Measurements from ENCODE around the gene SNAPC2. TPM values are rescaled to one million over a fixed set of nuclear protein-coding genes. Genes with fewer than 3 reads are reported as not detected.

SNAPC2 gene
- total RNA-seq, 2 experiments from 2014 or later = 10.9 to 12.4 TPM

DNA sequence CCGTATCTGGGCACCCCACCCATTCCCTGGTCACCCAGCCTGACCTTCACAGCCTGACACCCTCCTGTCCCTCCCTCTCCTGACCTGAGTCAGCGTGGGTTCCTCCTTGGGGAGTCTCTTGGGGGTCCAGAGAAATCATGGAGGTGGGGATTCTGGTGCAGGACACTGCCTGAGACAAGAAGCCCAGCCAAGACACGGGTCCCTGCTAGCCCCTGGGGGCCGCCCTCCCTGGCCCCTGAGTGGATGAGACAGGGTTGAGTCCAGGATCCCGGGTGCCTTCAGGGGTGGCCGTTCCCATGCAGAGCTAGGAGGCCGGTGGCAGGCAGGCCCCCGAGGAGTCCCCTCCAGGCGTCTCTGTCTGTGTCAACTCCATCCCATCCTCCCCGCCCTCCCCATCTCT, 14.9 kb upstream of the SNAPC2 start:
- peaks cover 11% of the 10 kb centered on the region for H3K36me3 Mint-ChIP-seq (ENCODE audit: low read depth)
- no peak overlapping the region for H3K27ac Mint-ChIP-seq
- DNase-seq = no peak
- no peaks in the 10 kb centered on the region for H3K9me3 Mint-ChIP-seq
- H3K27me3 Mint-ChIP-seq (ENCODE audit: low read depth) = no peaks in the 10 kb centered on the region
- CTCF ChIA-PET = no interaction called here
- peaks cover 24% of the 10 kb centered on the region for H3K4me1 Mint-ChIP-seq (ENCODE audit: low read depth)
- intact Hi-C loops (cut with micrococcal nuclease) = no loop called here
- H3K4me3 Mint-ChIP-seq = peak overlapping the region; percentile 80

DNA sequence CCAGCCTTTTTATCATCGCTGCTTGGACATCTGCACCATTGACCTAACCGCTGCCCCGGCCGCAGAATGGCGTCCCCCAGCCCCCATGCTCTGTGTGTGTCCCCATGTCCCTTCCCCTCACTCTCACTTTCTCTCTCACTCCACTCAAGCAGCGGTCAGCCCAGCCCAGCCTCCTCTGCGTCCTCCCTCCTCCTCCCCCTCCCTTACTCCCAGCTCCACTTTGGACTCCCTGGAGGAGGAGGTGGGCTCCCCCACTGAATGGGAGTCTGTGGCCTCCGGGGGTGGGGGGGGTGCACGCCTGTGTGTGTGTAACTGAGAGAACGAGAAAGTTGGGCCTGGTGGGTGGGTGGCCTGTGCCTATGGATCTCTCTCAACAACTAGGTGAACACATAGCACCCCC, 14.3 kb upstream of the SNAPC2 start:
- Mint-ChIP-seq H3K9me3 (no peaks in the 10 kb centered on the region), H3K27ac (no peak overlapping the region), H3K4me1 (ENCODE audit: low read depth) (peaks cover 24% of the 10 kb centered on the region), H3K27me3 (ENCODE audit: low read depth) (no peaks in the 10 kb centered on the region), H3K36me3 (ENCODE audit: low read depth) (peaks cover 16% of the 10 kb centered on the region), H3K4me3 (peak overlapping the region; percentile 66)
- intact Hi-C loops (cut with micrococcal nuclease) = no loop called here
- DNase-seq = no peak
- CTCF ChIA-PET = no interaction called here

DNA sequence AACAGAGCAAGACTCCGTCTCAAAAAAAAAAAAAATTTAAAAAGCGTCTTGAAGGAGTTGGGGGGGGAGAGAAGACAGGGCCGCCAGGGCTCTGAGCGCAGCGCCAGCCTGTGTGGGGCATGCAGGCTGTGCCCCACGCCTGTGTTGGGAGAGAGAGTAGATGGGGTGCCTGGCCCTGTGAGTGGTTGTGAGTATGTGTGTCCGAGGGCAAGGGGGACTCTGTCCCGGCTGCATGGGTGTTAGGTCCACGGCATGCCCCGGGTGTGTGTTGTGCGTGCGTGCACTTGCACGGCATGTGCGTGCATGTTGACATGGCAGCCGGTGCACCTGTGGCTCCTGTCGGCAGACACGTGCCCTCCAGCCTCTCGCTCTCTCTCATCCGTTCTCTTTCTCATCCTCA, 13.0 kb upstream of the SNAPC2 start:
- Mint-ChIP-seq H3K36me3 (ENCODE audit: low read depth) (peaks cover 19% of the 10 kb centered on the region), H3K4me1 (ENCODE audit: low read depth) (peaks cover 24% of the 10 kb centered on the region), H3K27me3 (ENCODE audit: low read depth) (no peaks in the 10 kb centered on the region), H3K4me3 (no peak overlapping the region), H3K9me3 (no peaks in the 10 kb centered on the region), H3K27ac (peak overlapping the region; percentile 53)
- intact Hi-C loops (cut with micrococcal nuclease) = no loop called here
- no peak for DNase-seq
- CTCF ChIA-PET = interaction anchor here (0.6 kb wide), 1 partner anchor 343 kb away, joined by 3 read pairs; no protein-coding TSS in a partner anchor

DNA sequence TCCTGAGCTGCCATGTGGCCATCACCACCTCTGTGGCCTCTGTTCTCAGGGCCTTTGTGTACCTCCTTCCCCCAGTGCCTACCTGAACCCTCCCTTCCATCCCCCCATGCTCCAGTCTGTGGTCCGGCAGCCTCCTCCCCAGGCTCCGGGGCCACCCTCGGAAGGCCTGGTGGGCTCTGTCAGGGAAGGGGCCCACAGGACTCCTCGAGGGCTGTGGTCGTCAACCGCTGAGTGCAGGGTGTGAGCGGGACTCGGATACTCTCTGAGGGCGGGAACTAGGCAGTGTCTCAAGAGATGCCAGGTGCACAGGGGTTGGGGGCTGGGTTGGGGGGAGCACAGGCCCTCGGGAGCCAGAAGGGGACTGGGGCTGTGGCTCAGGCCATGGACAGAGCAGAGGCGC, 12.6 kb upstream of the SNAPC2 start:
- no peak for DNase-seq
- Mint-ChIP-seq H3K4me3 (no peak overlapping the region), H3K27ac (peak overlapping the region; percentile 53), H3K9me3 (no peaks in the 10 kb centered on the region), H3K27me3 (ENCODE audit: low read depth) (no peaks in the 10 kb centered on the region), H3K36me3 (ENCODE audit: low read depth) (peaks cover 20% of the 10 kb centered on the region), H3K4me1 (ENCODE audit: low read depth) (peaks cover 22% of the 10 kb centered on the region)
- intact Hi-C loops (cut with micrococcal nuclease) = no loop called here
- CTCF ChIA-PET = no interaction called here

DNA sequence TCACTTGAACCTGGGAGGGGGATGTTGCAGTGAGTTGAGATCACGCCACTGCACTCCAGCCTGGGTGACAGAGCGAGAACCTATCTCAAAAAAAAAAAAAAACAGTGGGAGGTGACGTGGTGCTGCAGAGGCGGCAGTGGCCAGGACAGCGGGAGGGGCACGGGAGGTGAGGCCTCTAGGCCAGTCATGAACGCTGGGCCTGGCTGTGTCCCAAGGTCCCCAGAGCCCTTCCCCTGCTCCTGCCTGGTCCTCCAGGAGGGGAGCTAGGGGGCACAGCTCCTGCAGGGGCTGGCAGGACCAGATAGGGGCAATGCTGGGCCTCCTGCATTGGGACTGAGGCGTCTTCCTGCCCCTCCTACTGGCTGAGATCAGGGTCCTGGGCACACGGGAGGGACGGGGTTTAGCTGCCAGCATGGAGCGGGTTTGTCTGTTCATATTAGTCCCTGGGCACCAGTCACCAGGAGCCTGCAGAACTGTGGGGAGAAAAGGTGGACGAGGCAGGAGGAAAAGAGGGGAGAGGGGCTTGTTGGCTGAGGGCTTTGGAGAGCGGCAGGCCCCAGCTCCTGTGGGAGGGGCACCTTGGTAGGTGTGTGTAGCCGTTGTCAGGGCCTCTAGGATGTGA, 11.9 kb upstream of the SNAPC2 start:
- intact Hi-C loops (cut with micrococcal nuclease) = no loop called here
- Mint-ChIP-seq H3K36me3 (ENCODE audit: low read depth) (peaks cover 22% of the 10 kb centered on the region), H3K4me1 (ENCODE audit: low read depth) (peaks cover 21% of the 10 kb centered on the region), H3K27ac (no peak overlapping the region), H3K9me3 (no peaks in the 10 kb centered on the region), H3K27me3 (ENCODE audit: low read depth) (no peaks in the 10 kb centered on the region), H3K4me3 (no peak overlapping the region)
- no peak for DNase-seq
- CTCF ChIA-PET = interaction anchor here (0.9 kb wide), 1 partner anchor 40 kb away, joined by 4 read pairs; no protein-coding TSS in a partner anchor

DNA sequence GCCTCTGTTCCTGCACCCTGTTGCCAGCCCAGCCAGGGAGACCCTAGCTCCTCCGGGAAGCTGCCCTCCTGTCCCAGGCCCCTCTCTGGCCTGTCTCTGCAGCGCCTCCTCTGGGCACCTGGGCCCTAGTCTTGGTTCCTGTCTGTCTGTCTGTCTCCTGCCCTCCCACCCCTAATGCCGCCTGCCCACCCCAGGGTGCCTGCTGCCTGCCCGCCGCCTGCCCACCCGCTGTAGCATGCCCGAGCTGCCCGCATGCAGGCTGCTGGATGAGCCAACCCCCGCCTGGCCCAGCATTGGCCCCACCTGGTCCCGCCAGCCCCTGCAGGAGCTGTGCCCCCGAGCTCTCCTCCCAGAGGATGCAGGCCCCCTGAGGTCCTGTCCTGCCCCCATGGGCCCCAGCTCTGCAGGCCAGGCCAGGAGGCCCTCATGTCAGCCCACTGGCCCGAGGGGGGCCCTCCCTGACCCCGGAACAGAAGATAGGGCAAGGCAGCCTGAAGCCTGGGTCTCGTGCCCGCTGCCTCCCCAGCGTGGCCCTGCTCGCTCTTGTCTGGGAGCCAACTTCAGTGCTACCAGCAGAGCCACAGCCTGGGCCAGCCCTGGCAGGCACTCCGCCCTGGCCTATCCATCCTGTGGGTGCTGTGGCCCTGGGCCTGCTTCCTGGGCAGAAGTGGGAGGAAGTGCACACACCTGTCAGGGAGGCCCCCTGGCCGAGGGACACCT, 11.2 kb upstream of the SNAPC2 start:
- intact Hi-C loops (cut with micrococcal nuclease) = no loop called here
- Mint-ChIP-seq H3K27me3 (ENCODE audit: low read depth) (no peaks in the 10 kb centered on the region), H3K27ac (no peak overlapping the region), H3K36me3 (ENCODE audit: low read depth) (peaks cover 20% of the 10 kb centered on the region), H3K4me1 (ENCODE audit: low read depth) (peaks cover 21% of the 10 kb centered on the region), H3K9me3 (no peaks in the 10 kb centered on the region), H3K4me3 (no peak overlapping the region)
- no peak for DNase-seq
- CTCF ChIA-PET = interaction anchor here (0.9 kb wide), 1 partner anchor 40 kb away, joined by 4 read pairs; no protein-coding TSS in a partner anchor

DNA sequence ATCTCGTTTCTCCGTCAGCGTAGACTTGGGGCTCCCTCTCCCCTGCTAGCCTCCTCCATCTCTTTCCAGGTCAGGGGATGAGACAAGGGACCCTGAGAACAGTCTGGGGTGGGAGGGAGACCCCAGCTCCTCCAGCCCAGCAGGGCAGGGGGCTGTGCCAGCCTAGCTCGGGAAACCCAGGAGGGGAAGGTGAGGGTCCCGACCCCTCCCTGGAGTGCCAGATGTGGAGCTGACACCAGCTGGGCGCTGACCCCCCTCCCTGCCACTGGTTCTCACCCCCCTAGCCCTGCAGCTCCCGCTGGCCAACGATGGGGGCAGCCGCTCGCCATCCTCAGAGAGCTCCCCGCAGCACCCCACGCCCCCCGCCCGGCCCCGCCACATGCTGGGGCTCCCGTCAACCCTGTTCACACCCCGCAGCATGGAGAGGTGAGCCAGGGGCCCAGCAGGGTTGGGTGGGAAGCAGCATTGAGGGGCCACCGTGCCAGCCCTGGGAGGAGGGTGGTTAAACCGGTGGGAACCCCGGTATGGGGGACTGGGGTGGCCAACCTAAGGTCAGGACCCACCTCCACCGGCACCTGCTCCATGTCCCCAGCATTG, 10.6 kb upstream of the SNAPC2 start:
- peaks cover 20% of the 10 kb centered on the region for H3K36me3 Mint-ChIP-seq (ENCODE audit: low read depth)
- intact Hi-C loops (cut with micrococcal nuclease) = no loop called here
- DNase-seq = no peak

DNA sequence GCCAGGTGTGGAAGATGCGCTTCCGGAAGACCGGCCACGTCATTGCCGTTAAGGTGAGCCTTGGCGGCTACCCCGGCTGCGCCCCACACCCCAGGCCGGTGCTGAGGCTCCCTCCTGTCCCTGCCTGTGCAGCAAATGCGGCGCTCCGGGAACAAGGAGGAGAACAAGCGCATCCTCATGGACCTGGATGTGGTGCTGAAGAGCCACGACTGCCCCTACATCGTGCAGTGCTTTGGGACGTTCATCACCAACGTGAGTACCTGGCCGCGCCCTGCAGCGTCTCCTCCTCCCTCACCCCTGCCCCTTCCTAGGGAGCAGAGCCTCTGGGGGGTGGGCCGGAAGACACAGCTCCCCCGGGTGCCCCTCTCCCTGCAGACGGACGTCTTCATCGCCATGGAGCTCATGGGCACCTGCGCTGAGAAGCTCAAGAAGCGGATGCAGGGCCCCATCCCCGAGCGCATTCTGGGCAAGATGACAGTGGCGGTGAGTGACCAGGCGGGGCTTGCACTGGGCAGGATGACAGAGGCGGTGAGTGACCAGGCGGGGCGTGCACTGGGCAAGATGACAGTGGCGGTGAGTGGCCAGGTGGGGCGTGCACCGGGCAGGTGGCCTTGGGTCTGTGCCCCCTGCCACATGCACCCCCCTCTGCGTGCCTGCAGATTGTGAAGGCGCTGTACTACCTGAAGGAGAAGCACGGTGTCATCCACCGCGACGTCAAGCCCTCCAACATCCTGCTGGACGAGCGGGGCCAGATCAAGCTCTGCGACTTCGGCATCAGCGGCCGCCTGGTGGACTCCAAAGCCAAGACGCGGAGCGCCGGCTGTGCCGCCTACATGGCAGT, 9.6 kb upstream of the SNAPC2 start:
- peaks cover 8% of the 10 kb centered on the region for H3K27me3 Mint-ChIP-seq (ENCODE audit: low read depth)
- no peak overlapping the region for H3K27ac Mint-ChIP-seq
- H3K36me3 Mint-ChIP-seq (ENCODE audit: low read depth) = peaks cover 15% of the 10 kb centered on the region
- DNase-seq = no peak
- CTCF ChIA-PET = no interaction called here
- peaks cover 14% of the 10 kb centered on the region for H3K4me1 Mint-ChIP-seq (ENCODE audit: low read depth)
- no peak overlapping the region for H3K4me3 Mint-ChIP-seq
- H3K9me3 Mint-ChIP-seq = no peaks in the 10 kb centered on the region
- intact Hi-C loops (cut with micrococcal nuclease) = no loop called here

More for the DNA sequence above, 10.6 kb upstream of the SNAPC2 start:
- H3K9me3 Mint-ChIP-seq = no peaks in the 10 kb centered on the region
- peaks cover 21% of the 10 kb centered on the region for H3K4me1 Mint-ChIP-seq (ENCODE audit: low read depth)
- no peak overlapping the region for H3K4me3 Mint-ChIP-seq
- CTCF ChIA-PET = interaction anchor here (0.5 to 0.9 kb wide), 2 partner anchors 41 to 285 kb away, joined by 3 to 4 read pairs; no protein-coding TSS in a partner anchor
- H3K27me3 Mint-ChIP-seq (ENCODE audit: low read depth) = no peaks in the 10 kb centered on the region
- H3K27ac Mint-ChIP-seq = no peak overlapping the region

DNA sequence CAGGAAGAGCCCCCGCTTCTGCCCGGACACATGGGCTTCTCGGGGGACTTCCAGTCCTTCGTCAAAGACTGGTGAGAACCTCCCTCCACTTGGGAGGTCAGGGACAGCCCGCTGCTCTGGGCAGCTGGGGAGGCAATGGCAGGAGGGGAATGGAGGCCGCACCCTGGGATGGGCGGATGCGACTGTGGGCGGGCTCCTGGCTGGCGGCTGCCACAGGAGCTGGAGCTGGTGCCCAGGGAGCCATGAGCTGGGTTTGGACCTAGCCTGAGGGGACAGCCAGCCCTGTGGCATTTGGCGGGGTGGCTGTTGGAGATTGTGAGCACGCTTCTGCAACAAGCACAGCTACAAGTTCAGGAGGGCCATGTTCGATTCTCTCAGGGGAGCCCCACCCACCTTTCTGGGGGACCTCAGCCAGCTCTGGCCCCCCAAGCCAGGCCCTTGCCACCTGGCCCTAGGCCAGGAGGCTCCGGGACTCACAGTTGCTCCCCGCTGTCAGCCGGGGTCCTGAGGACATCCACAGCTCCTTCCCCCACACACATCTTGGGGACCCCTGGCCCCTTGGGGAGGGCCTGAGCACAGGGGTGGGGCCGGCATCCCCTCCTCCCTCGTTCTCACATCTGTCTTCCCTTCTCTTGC, 8.5 kb upstream of the SNAPC2 start:
- peaks cover 9% of the 10 kb centered on the region for H3K4me1 Mint-ChIP-seq (ENCODE audit: low read depth)
- no peak overlapping the region for H3K27ac Mint-ChIP-seq
- intact Hi-C loops (cut with micrococcal nuclease) = no loop called here
- CTCF ChIA-PET = no interaction called here
- peaks cover 12% of the 10 kb centered on the region for H3K27me3 Mint-ChIP-seq (ENCODE audit: low read depth)
- peaks cover 12% of the 10 kb centered on the region for H3K36me3 Mint-ChIP-seq (ENCODE audit: low read depth)
- no peak overlapping the region for H3K4me3 Mint-ChIP-seq
- H3K9me3 Mint-ChIP-seq = no peaks in the 10 kb centered on the region
- no peak for DNase-seq

DNA sequence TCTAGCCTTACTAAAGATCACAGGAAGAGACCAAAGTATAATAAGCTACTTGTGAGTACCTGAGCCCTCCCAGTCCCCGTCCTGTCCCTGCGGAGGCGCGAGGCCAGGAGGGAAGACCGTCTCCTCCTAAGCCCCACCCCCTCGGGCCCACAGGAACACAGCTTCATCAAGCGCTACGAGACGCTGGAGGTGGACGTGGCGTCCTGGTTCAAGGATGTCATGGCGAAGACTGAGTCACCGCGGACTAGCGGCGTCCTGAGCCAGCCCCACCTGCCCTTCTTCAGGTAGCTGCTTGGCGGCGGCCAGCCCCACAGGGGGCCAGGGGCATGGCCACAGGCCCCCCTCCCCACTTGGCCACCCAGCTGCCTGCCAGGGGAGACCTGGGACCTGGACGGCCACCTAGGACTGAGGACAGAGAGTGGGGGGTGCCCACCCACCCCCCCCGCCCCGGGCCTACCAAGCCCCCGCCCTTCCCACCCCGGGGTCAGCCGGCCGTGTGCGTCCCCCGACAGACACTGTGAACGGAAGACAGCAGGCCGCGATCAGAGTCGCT, 7.9 kb upstream of the SNAPC2 start:
- H3K9me3 Mint-ChIP-seq = no peaks in the 10 kb centered on the region
- no peak overlapping the region for H3K4me3 Mint-ChIP-seq
- peaks cover 16% of the 10 kb centered on the region for H3K27me3 Mint-ChIP-seq (ENCODE audit: low read depth)
- intact Hi-C loops (cut with micrococcal nuclease) = no loop called here
- peaks cover 12% of the 10 kb centered on the region for H3K4me1 Mint-ChIP-seq (ENCODE audit: low read depth)
- DNase-seq = no peak
- peaks cover 12% of the 10 kb centered on the region for H3K36me3 Mint-ChIP-seq (ENCODE audit: low read depth)
- H3K27ac Mint-ChIP-seq = no peak overlapping the region
- CTCF ChIA-PET = no interaction called here

DNA sequence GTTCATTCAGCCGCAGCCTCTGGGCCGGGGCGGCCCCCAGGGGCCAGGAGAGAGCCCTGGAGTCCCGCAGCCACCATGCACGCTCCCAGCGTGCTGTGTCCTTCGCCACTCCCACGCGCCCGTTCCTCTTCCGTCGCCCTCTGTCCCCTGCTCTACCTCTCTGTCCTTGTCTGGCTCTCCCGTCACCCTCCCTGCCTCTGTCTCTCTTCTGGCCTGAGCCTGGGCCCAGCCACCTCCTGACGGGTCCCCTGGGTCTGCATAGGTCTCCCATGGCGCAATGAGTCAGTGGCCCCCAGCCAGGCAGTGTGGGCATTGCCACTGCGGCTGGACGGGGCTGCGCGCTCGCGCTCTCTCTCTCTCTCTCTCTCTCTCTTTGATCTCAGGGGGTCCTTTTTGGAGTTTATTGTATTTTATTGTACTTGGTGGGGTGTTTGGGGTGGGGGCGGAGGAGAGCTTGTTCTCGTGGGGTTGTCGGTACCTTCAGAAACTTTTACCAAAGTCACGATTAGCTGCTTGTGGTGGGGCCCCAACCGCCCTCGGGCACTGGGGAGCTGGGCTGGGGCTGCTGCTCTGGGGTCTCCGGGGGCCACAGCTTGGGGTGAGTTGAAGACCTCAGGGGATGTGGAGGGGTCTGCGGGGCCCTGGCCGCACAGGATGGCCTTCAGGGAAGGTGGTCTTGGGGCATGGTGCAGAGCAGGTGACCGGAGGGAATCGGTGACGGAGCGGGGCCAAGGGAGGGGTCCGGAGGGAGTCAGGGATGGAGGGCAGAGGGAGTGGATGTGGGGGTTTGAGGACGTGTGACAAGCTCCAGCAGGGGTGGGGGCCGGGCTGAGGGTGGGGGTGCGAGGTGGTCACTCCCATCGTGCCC, 7.2 kb upstream of the SNAPC2 start:
- peaks cover 18% of the 10 kb centered on the region for H3K27me3 Mint-ChIP-seq (ENCODE audit: low read depth)
- peaks cover 11% of the 10 kb centered on the region for H3K4me1 Mint-ChIP-seq (ENCODE audit: low read depth)
- peaks cover 12% of the 10 kb centered on the region for H3K36me3 Mint-ChIP-seq (ENCODE audit: low read depth)
- no peaks in the 10 kb centered on the region for H3K9me3 Mint-ChIP-seq
- intact Hi-C loops (cut with micrococcal nuclease) = no loop called here
- no peak overlapping the region for H3K4me3 Mint-ChIP-seq
- no peak for DNase-seq
- H3K27ac Mint-ChIP-seq = no peak overlapping the region
- CTCF ChIA-PET = no interaction called here

Data from activated naive CD4-positive, alpha-beta T cell treated with anti-CD3 and anti-CD28 coated beads for 36 hours (primary cell).